ENCODE measurements around the gene ADIG.
A peak's percentile ranks its signal among the peaks of the same experiment; 100 is the strongest.

The ADIG gene

DNA sequence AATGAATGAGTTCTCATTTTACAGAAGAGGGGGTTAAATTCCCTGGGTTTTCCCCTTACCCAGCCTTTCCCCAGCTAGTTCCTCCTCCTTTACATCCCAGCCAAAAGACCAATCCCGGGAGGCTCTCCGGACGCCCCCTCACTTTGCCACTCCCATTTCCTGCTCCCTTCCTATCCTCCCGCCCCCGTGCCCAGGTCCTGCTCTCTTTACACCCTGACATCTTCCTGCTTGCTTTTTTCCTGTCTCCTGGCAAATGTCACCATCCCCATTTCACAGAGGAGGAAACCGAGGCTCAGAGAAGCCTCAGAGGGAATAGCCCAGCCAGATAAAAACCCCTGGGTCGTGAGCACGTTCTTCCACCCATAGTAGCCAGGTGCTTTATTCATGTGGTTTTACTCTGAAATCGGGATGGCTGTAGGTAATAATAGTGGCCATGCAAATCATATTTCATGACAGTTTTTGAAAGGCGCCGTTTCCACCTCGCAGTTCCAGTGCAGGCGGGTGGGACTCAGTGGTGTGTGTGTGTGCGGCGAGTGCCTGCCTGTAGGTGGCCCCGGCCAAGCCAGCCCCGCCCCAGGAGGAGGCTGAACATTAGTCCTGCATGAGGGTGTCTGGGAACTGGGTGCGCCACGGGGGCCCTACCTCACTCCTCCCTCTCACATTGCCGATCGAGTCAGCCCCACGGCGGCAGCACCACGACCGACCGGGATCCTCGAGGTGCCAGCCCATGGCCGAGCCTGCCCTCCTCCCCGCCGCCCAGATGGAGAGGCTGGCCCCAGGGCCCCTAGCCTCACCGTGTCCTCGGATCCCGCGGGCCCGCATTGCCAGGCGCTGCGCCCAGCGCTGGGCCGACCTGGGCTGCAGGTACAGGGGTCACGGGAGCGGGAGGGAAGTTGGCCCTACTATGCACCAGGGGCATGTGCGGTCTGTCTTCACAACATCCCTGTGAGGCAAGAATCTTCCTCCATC is 20.5 kb downstream of the ADIG start, which contains the start of gene ARHGAP40:
TSS of gene ARHGAP40 (plus strand) at position 594 of the 969 bp plus-strand sequence.
- DNase-seq (ENCODE audit: low read depth in 2 of 2) = peak in 1 of 2 experiments; percentile 11

- DNase-seq (ENCODE audit: low read depth in 2 of 2) = no peak
Observed at GRCh38 chr20:38602185-38602581, 21.2 kb downstream of the ADIG start.

- no peak for DNase-seq (ENCODE audit: low read depth in 2 of 2)
Observed at GRCh38 chr20:38603286-38603685, 22.3 kb downstream of the ADIG start.

DNA sequence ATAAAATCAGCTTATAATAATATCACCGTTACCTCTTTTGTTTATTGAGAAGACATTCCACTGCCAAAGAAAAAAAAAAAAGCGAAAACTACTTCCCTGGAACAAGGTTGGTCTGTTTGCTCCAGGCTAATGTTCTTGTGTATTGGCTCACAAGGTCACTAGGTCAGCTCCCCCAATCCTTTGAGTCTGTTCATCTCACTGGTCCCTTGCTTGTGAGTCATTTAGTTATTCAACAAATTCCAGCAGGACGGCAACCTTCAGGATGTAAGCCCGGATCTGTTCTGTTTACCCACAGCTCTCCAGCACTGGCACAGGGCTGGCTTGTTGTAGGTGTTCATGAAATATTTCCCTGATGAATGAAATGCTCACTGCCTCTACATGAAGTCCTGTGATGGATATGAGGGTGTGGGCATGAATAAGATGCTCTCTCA is 23.9 kb downstream of the ADIG start:
- no peak for DNase-seq (ENCODE audit: low read depth in 2 of 2)

GRCh38 chr20:38607351-38607750 is 26.4 kb downstream of the ADIG start:
- no peak for DNase-seq (ENCODE audit: low read depth in 2 of 2)

GRCh38 chr20:38608188-38608587 is 27.2 kb downstream of the ADIG start:
- DNase-seq (ENCODE audit: low read depth in 2 of 2) = no peak

GRCh38 chr20:38609815-38610214 is 28.8 kb downstream of the ADIG start:
- no peak for DNase-seq (ENCODE audit: low read depth in 2 of 2)

DNA sequence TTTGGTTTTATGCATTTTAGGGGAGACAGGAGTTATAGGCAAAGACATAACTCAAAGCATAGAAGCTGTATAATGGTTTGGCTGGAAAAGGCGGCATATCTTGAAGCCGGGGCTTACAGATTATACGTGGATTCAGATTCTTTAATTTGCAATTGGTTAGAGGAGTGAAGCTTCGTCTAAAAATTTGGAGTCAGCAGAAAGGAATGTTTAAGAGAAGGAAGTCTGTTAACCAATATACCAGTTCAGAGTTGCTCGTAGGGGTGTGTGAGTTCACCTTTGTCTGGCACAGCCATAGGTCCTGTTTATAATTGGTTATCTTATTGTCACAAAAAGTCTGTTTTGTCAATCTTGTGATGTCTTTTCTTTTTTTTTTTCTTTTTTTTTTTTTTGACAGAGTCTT is 29.5 kb downstream of the ADIG start:
- DNase-seq (ENCODE audit: low read depth in 2 of 2) = no peak

- no peak for DNase-seq (ENCODE audit: low read depth in 2 of 2)
Observed at GRCh38 chr20:38612751-38613515, 31.9 kb downstream of the ADIG start.

GRCh38 chr20:38615283-38615682 is 34.3 kb downstream of the ADIG start:
- no peak for DNase-seq (ENCODE audit: low read depth in 2 of 2)

- DNase-seq (ENCODE audit: low read depth in 2 of 2) = no peak
Observed at GRCh38 chr20:38616457-38616856, 35.5 kb downstream of the ADIG start.

- no peak for DNase-seq (ENCODE audit: low read depth in 2 of 2)
Observed at GRCh38 chr20:38617011-38617829, 36.2 kb downstream of the ADIG start.

GRCh38 chr20:38617830-38618196 is 36.8 kb downstream of the ADIG start:
- no peak for DNase-seq (ENCODE audit: low read depth in 2 of 2)

DNA sequence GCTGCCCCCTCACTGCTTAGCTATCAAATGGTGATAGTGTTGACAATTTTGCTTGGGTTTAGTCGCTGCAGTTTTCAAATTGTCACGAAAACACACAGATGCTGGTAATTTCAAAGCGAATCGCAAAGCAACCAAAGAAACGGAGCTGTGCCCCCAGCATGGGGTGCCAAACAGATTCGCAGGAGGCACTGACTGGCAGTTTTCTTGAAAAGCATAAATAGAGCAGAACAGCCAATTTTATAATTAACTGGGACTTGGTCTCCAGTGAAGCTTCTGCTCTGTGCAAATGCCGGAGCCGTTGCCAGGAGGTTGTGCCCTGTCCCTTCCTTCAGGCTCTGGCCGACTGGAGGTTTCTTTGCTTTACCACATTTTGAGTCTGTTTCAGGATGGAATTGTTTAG is 39.4 kb downstream of the ADIG start:
- no peak for DNase-seq (ENCODE audit: low read depth in 2 of 2)

- DNase-seq (ENCODE audit: low read depth in 2 of 2) = no peak
Observed at GRCh38 chr20:38623061-38623460, 42.1 kb downstream of the ADIG start.

GRCh38 chr20:38624084-38624483 is 43.1 kb downstream of the ADIG start:
- no peak for DNase-seq (ENCODE audit: low read depth in 2 of 2)

DNA sequence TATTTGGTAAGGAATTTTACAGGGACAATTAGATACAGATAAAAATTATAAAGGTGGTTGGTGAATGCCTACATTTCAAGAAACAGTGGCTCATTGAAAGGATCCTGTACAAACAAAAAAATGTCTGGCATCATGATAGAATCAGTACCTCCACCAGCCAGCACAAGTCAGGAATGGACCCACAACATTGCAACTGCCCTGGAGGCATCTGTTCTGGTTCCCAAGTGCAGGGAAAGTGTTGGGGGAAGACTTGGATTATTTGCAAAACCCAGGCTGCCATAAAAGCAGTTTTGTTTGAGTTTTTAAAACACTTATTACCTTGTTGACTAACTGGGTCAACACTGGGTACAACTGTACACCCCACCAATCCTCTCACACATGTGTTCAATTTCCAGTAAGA is 44.9 kb downstream of the ADIG start:
- no peak for DNase-seq (ENCODE audit: low read depth in 2 of 2)

DNA sequence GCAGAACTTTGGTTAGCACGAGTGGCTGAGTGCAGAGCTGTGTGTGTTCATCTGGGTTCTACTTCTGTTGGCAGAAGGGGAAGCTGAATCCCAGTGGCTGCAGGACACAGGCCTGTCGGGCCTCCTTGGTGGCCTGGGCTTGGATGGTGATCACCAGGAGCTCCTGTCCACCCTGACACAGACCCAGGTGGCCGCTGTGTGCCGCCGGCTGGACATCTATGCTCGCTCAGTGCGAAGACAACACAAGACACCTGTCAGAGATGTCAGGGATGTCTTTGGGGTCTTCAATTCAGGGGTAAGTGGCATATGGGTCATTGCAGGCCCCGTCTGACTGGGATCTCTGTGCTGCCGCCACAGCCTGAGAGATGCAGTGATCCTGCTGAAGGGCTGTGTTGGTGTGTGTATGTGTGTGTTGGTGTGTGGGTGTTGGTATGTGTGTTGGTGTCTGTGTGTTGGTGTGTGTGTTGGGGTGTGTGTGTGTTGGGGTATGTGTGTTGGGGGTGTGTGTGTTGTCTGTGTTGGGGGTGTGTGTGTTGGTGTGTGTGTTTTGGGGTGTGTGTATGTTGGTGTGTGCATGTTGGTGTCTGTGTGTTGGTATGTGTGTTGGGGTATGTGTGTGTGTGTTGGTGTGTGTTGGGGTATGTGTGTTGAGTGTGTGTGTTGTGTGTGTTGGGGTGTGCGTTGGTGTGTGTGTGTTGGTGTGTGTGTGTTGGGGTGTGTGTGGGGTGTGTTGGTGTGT is 46.1 kb downstream of the ADIG start:
- DNase-seq (ENCODE audit: low read depth in 2 of 2) = no peak

- DNase-seq (ENCODE audit: low read depth in 2 of 2) = no peak
Observed at GRCh38 chr20:38628580-38629470, 47.8 kb downstream of the ADIG start.

DNA sequence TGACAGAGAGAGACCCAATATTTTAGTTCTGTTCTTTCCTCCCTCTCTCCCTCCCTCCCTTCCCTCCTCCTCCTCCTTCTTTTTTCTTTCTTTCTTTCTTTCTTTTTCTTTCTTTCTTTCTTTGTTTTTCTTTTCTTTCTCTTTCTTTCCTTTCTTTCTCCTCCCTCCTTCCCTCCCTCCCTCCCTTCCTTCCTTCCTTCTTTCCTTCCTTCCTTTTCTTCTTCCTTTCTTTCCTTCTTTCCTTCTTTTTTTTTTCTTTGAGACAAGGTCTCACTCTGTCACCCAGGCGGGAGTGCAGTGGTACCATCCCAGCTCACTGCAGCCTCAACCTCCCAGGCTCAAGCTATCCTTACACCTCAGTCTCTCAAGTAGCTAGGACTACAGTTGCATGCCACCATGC is 49.0 kb downstream of the ADIG start:
- DNase-seq (ENCODE audit: low read depth in 2 of 2) = no peak
